Spleen (tissue), 11 donors: ENCODE data around the gene GNAI2. TPM values are rescaled to one million over a fixed set of nuclear protein-coding genes. Genes with fewer than 3 reads are reported as not detected.
A peak's percentile ranks its signal among the peaks of the same experiment; 100 is the strongest.

ENCODE experiments used
- DNase-seq: peaks from one replicate; pipeline ENCODE4 v3.0.0-alpha.2; 2020
- H3K27ac ChIP-seq, 8 donors: fragments of 200-600 bp; sonication (generic) in 7 of 8; 1 replicate in 4 of 8; 2 replicates in 4 of 8; pipeline versions ENCODE4 v1.5.0 to v1.8.0; 2016 to 2021; ENCODE audit warnings: inconsistent platforms in 4 of 8, mild to moderate bottlenecking in 4 of 8, moderate library complexity in 1 of 8
- H3K27me3 ChIP-seq, 7 donors: fragments of 200-600 bp; sonication (generic) in 6 of 7; replicated peaks in 1 of 7; 1 replicate in 4 of 7; 2 replicates in 3 of 7; pipeline versions ENCODE4 v1.5.0 to v1.8.0; 2016 to 2021; ENCODE audit warnings: inconsistent platforms in 3 of 7, mild to moderate bottlenecking in 1 of 7
- H3K36me3 ChIP-seq, 6 donors: fragments of 200-600 bp; sonication (generic) in 5 of 6; 1 replicate in 4 of 6; 2 replicates in 2 of 6; pipeline versions ENCODE4 v1.5.0 to v1.8.0; 2016 to 2021; ENCODE audit warnings: inconsistent platforms in 2 of 6
- H3K4me1 ChIP-seq, 6 donors: fragments of 200-600 bp; sonication (generic) in 5 of 6; 1 replicate in 3 of 6; 2 replicates in 3 of 6; pipeline versions ENCODE4 v1.5.0 to v1.8.0; 2016 to 2021; ENCODE audit warnings: inconsistent platforms in 3 of 6
- H3K4me3 ChIP-seq, 8 donors: fragments of 200-600 bp; sonication (generic) in 7 of 8; 1 replicate in 4 of 8; 2 replicates in 4 of 8; pipeline versions ENCODE4 v1.5.0 to v1.8.0; 2016 to 2021; ENCODE audit warnings: inconsistent platforms in 4 of 8, mild to moderate bottlenecking in 4 of 8, moderate library complexity in 2 of 8
- H3K9me3 ChIP-seq, 8 donors: fragments of 200-600 bp; sonication (generic) in 7 of 8; 1 replicate in 4 of 8; 2 replicates in 4 of 8; pipeline versions ENCODE4 v1.5.0 to v1.8.0; 2016 to 2021; ENCODE audit warnings: inconsistent platforms in 4 of 8
- CTCF ChIP-seq, 11 experiments: fragments of 200-600 bp in 7 of 11; fragments of 450-650 bp in 4 of 11; sonication (generic) in 4 of 11; IDR thresholded peaks in 8 of 11; conservative IDR thresholded peaks in 3 of 11; 1 replicate in 7 of 11; 2 replicates in 4 of 11; pipeline versions ENCODE4 v1.4.0 to v1.8.0; 2016 to 2021; ENCODE audit warnings: antibody characterized with exemption in 11 of 11, inconsistent platforms in 4 of 11, mild to moderate bottlenecking in 1 of 11
- POLR2A ChIP-seq, 3 donors: fragments of 450-650 bp; IDR thresholded peaks; one replicate each; pipeline ENCODE4 v1.5.1; 2017; ENCODE audit warnings: antibody characterized with exemption in 3 of 3, mild to moderate bottlenecking in 1 of 3
- POLR2AphosphoS5 ChIP-seq, 3 donors: sonication (generic); formaldehyde crosslinking; IDR thresholded peaks; one replicate each; pipeline ENCODE4 v1.5.1; 2017; ENCODE audit warnings: antibody characterized with exemption in 3 of 3
- WGBS, 5 donors: extraction: QIAGEN DNeasy Blood & Tissue Kit in 3 of 5; methylation state at CpG; one replicate each; pipeline versions ENCODE4 v1.1.5 to v1.1.7; 2013 to 2018; 5-methylcytosine and 5-hydroxymethylcytosine counted together
- intact Hi-C: fragments of 100-400 bp; cut with DNase I; formaldehyde crosslinking; loops from one replicate; pipeline ENCODE4 v1.15.0; 2023; ENCODE audit warnings: low total_unique reads
- polyA plus RNA-seq, 3 donors: library from polyadenylated mRNA; stranded (reverse); fragments of 200-250 nt; gene quantifications; one replicate each; pipeline ENCODE4 v1.2.1, GENCODE V29; 2013
- total RNA-seq, 7 donors: library from RNA; depleted of rRNA in 3 of 7; stranded (reverse); fragments of >200 nt in 3 of 7; fragmentation: NEBNext Ultra II Directional in 4 of 7; extraction: Animal tissue kit (Norgen Biotek cat#: 25700) in 4 of 7; gene quantifications; one replicate each; pipeline versions ENCODE4 v1.1.0 to v1.2.1, GENCODE V29; 2016 to 2021
- donor health status: healthy with polysubstance abuse.
- donor health status: DM: no; HTN: no; CAD: no; lungs with moderate emphysema.
- donor health status: DM: no; HTN: no; CAD: no.
- donor health status: Bipolar disorder and iron deficiency.
- donor health status: healthy.
- donor health status: DM: no; HTN: no; CAD: no.
- donor health status: DM: yes; HTN: yes; CAD: no.

Gene GNAI2
- total and polyA plus RNA-seq, 10 donors = 147 to 466 (median 360) TPM

GRCh38 chr3:50255251-50255615, 19.2 kb downstream of the GNAI2 start:
- WGBS, 5 donors = 71 to 89% (median 83%) methylated on average over 7 to 9 of the region's 9 CpGs

GRCh38 chr3:50256978-50257890, 21.2 kb downstream of the GNAI2 start:
- H3K36me3 ChIP-seq = peaks cover 0 to 75% (median 70%) of the 10 kb centered on the region in 6 donors
- H3K9me3 ChIP-seq = no peaks in the 10 kb centered on the region
- 89 to 94% (median 91%) methylated on average over 15 to 20 of the region's 20 CpGs for WGBS, 5 donors
- DNase-seq = no peak
- intact Hi-C loops = no loop called here
- no peak overlapping the region for H3K4me3 ChIP-seq
- TF ChIP-seq CTCF (IDR thresholded peaks at IDR 0.05 in 8 of 11, conservative IDR thresholded peaks at IDR 0.05 in 3 of 11) (peak in 9 of 11 experiments; percentile 16 to 68 (median 50)), POLR2AphosphoS5 (IDR thresholded peaks at IDR 0.05) (peak in 1 of 3 donors; percentile 65), POLR2A (IDR thresholded peaks at IDR 0.05) (no peak)
- H3K4me1 ChIP-seq = peaks cover 31 to 94% (median 74%) of the 10 kb centered on the region in 6 donors
- no peaks in the 10 kb centered on the region for H3K27me3 ChIP-seq
- H3K27ac ChIP-seq = peak overlapping the region in 4 of 8 donors; percentile 94 to 99 (median 98)

More at GRCh38 chr3:50255251-50255615, 19.2 kb downstream of the GNAI2 start:
- no peaks in the 10 kb centered on the region for H3K9me3 ChIP-seq
- peak overlapping the region in 1 of 8 donors; percentile 56 for H3K4me3 ChIP-seq
- H3K27me3 ChIP-seq = no peaks in the 10 kb centered on the region
- no peak for DNase-seq
- H3K36me3 ChIP-seq = peaks cover 0 to 95% (median 83%) of the 10 kb centered on the region in 6 donors
- TF ChIP-seq CTCF (IDR thresholded peaks at IDR 0.05 in 8 of 11, conservative IDR thresholded peaks at IDR 0.05 in 3 of 11) (no peak), POLR2A (IDR thresholded peaks at IDR 0.05) (no peak), POLR2AphosphoS5 (IDR thresholded peaks at IDR 0.05) (peak in 1 of 3 donors; percentile 25)
- intact Hi-C loops = no loop called here
- peak overlapping the region; percentile 75 to 99 (median 88) for H3K27ac ChIP-seq
- peaks cover 41 to 100% (median 82%) of the 10 kb centered on the region in 6 donors for H3K4me1 ChIP-seq

- Histone ChIP-seq H3K27ac (peak overlapping the region in 4 of 8 donors; percentile 93 to 99 (median 96)), H3K4me3 (no peak overlapping the region), H3K36me3 (peaks cover 0 to 65% (median 61%) of the 10 kb centered on the region in 6 donors), H3K9me3 (no peaks in the 10 kb centered on the region), H3K4me1 (peaks cover 28 to 89% (median 64%) of the 10 kb centered on the region in 6 donors), H3K27me3 (no peaks in the 10 kb centered on the region)
- intact Hi-C loops = no loop called here
- no peak for DNase-seq
- TF ChIP-seq CTCF (IDR thresholded peaks at IDR 0.05 in 8 of 11, conservative IDR thresholded peaks at IDR 0.05 in 3 of 11) = no peak
- TF ChIP-seq POLR2AphosphoS5 (IDR thresholded peaks at IDR 0.05) = peak; percentile 42 to 73 (median 46)
- TF ChIP-seq POLR2A (IDR thresholded peaks at IDR 0.05) = no peak
- WGBS, 5 donors = 81 to 96% (median 88%) methylated on average over 14 to 17 of the region's 17 CpGs
Observed at GRCh38 chr3:50258029-50258680, 22.2 kb downstream of the GNAI2 start.
